ENCODE data around the gene CACNA1G. TPM values are rescaled to one million over a fixed set of nuclear protein-coding genes. Genes with fewer than 3 reads are reported as not detected.
A peak's percentile ranks its signal among the peaks of the same experiment; 100 is the strongest.

The CACNA1G gene
- total RNA-seq, 1 donor from 2014 or later = 1.6 TPM

DNA sequence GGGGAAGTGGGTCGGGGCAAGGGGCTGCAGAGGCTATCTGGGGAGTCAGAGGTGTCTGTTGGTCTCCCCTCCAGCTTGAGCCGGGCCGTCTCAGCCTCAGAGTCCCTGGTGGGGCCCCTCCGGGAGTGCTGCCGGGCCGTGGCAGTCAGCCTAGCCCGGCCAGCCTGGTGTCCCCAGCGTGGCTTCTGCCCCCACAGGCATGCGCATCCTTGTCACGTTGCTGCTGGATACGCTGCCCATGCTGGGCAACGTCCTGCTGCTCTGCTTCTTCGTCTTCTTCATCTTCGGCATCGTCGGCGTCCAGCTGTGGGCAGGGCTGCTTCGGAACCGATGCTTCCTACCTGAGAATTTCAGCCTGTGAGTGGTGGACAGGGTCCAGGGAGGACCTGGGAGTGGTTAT, 11.2 kb downstream of the CACNA1G start:
- Histone ChIP-seq H3K27ac (no peak overlapping the region), H3K4me2 (no peak overlapping the region), H3K4me3 (no peak overlapping the region), H3K4me1 (peaks cover 20% of the 10 kb centered on the region), H3K9ac (no peak overlapping the region), H3K27me3 (no peaks in the 10 kb centered on the region), H3F3A (ENCODE audit: low read depth) (peaks cover 8% of the 10 kb centered on the region), H3K79me2 (ENCODE audit: low read depth) (no peaks in the 10 kb centered on the region), H3K36me3 (no peaks in the 10 kb centered on the region), H3K9me3 (ENCODE audit: low read depth) (no peaks in the 10 kb centered on the region), H2AFZ (replicated peaks) (no peak overlapping the region), H4K20me1 (ENCODE audit: low read depth) (no peaks in the 10 kb centered on the region)
- H3K36me3 Mint-ChIP-seq = peaks cover 3% of the 10 kb centered on the region
- no peak overlapping the region for H3K4me3 Mint-ChIP-seq
- H3K4me1 Mint-ChIP-seq = peaks cover 48% of the 10 kb centered on the region
- H3K27ac Mint-ChIP-seq = no peak overlapping the region
- TF ChIP-seq EZH2phosphoT487 (IDR thresholded peaks at IDR 0.05) (no peak), EZH2 (IDR thresholded peaks at IDR 0.05) (no peak)
- TF ChIP-seq, protein P1, sequence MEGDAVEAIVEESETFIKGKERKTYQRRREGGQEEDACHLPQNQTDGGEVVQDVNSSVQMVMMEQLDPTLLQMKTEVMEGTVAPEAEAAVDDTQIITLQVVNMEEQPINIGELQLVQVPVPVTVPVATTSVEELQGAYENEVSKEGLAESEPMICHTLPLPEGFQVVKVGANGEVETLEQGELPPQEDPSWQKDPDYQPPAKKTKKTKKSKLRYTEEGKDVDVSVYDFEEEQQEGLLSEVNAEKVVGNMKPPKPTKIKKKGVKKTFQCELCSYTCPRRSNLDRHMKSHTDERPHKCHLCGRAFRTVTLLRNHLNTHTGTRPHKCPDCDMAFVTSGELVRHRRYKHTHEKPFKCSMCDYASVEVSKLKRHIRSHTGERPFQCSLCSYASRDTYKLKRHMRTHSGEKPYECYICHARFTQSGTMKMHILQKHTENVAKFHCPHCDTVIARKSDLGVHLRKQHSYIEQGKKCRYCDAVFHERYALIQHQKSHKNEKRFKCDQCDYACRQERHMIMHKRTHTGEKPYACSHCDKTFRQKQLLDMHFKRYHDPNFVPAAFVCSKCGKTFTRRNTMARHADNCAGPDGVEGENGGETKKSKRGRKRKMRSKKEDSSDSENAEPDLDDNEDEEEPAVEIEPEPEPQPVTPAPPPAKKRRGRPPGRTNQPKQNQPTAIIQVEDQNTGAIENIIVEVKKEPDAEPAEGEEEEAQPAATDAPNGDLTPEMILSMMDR (IDR thresholded peaks at IDR 0.05) = no peak
- H3K9me3 Mint-ChIP-seq = no peaks in the 10 kb centered on the region
- H3K27me3 Mint-ChIP-seq (ENCODE audit: insufficient read depth, low read depth) = peaks cover 5% of the 10 kb centered on the region
- no peak for DNase-seq (ENCODE audit: low spot score)

DNA sequence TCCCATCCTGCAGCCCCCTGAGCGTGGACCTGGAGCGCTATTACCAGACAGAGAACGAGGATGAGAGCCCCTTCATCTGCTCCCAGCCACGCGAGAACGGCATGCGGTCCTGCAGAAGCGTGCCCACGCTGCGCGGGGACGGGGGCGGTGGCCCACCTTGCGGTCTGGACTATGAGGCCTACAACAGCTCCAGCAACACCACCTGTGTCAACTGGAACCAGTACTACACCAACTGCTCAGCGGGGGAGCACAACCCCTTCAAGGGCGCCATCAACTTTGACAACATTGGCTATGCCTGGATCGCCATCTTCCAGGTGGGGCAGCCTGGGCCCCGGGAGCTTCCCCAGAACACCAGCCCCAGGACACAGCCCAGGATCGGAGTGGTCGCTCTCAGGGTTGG, 12.0 kb downstream of the CACNA1G start:
- Histone ChIP-seq H3K4me2 (no peak overlapping the region), H3K4me3 (no peak overlapping the region), H4K20me1 (ENCODE audit: low read depth) (no peaks in the 10 kb centered on the region), H3K27me3 (no peaks in the 10 kb centered on the region), H3F3A (ENCODE audit: low read depth) (peaks cover 8% of the 10 kb centered on the region), H2AFZ (replicated peaks) (no peak overlapping the region), H3K9ac (no peak overlapping the region), H3K36me3 (no peaks in the 10 kb centered on the region), H3K4me1 (peaks cover 20% of the 10 kb centered on the region), H3K79me2 (ENCODE audit: low read depth) (no peaks in the 10 kb centered on the region), H3K27ac (no peak overlapping the region), H3K9me3 (ENCODE audit: low read depth) (no peaks in the 10 kb centered on the region)
- H3K4me3 Mint-ChIP-seq = no peak overlapping the region
- DNase-seq (ENCODE audit: low spot score) = no peak
- H3K27ac Mint-ChIP-seq = no peak overlapping the region
- H3K36me3 Mint-ChIP-seq = peaks cover 3% of the 10 kb centered on the region
- TF ChIP-seq, protein P1 (IDR thresholded peaks at IDR 0.05) = no peak
- no peak for TF ChIP-seq EZH2 (IDR thresholded peaks at IDR 0.05)
- TF ChIP-seq EZH2phosphoT487 (IDR thresholded peaks at IDR 0.05) = no peak
- H3K9me3 Mint-ChIP-seq = no peaks in the 10 kb centered on the region
- H3K4me1 Mint-ChIP-seq = peaks cover 41% of the 10 kb centered on the region
- peaks cover 5% of the 10 kb centered on the region for H3K27me3 Mint-ChIP-seq (ENCODE audit: insufficient read depth, low read depth)

DNA sequence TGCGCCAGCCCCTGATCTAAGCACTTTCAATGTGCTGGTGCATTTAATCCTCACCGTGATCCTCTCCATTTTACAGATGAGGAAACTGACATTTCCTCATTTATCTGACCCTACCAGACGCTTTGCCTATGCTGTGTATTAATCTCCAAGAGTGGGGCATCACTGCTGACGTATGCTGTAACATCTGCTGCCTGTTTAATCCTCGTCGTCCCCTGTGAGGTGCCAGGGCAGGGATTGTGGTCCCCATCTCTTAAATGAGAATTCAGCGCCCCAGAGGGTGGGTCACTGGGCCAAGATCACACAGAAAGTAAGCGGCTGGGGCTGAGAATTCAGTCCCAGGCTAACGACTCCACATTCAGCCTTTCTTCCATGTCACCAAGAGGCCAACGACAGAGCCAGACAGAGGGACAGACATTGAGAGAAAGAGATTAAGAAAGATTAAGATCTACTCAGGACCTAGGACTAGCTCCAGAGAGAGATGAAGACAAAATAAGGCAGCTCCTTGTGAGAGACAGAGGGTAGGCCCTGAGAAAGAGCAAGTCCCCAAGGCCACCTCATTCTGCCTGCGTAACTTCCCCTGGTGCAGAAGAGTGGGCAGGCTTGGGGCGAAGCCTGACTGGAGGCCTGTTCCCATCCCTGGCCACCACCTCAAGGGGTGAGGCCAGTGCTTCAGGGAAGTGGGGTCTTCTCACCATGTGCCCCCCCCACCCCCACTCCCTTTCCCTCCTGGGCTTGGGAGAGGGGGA, 13.5 kb downstream of the CACNA1G start:
- Histone ChIP-seq H3K27ac (no peak overlapping the region), H3K9ac (no peak overlapping the region), H3K4me3 (no peak overlapping the region), H3K79me2 (ENCODE audit: low read depth) (no peaks in the 10 kb centered on the region), H3K27me3 (no peaks in the 10 kb centered on the region), H3K36me3 (no peaks in the 10 kb centered on the region), H3K4me2 (no peak overlapping the region), H3K9me3 (ENCODE audit: low read depth) (no peaks in the 10 kb centered on the region), H3F3A (ENCODE audit: low read depth) (peaks cover 8% of the 10 kb centered on the region), H2AFZ (replicated peaks) (no peak overlapping the region), H4K20me1 (ENCODE audit: low read depth) (no peaks in the 10 kb centered on the region), H3K4me1 (peaks cover 20% of the 10 kb centered on the region)
- Mint-ChIP-seq H3K27me3 (ENCODE audit: insufficient read depth, low read depth) (peaks cover 5% of the 10 kb centered on the region), H3K4me3 (no peak overlapping the region), H3K4me1 (peaks cover 37% of the 10 kb centered on the region), H3K9me3 (no peaks in the 10 kb centered on the region), H3K27ac (peak overlapping the region; percentile 48), H3K36me3 (peaks cover 3% of the 10 kb centered on the region)
- TF ChIP-seq EZH2phosphoT487 (IDR thresholded peaks at IDR 0.05) (no peak), EZH2 (IDR thresholded peaks at IDR 0.05) (no peak)
- TF ChIP-seq, protein P1 (IDR thresholded peaks at IDR 0.05) = no peak
- DNase-seq (ENCODE audit: low spot score) = no peak
